MV-4-11 (cell line): ENCODE measurements around the gene MYOCD.

Experiments
- DNase-seq: peaks from one replicate; lab custom pipeline; 2025; lab: John Stamatoyannopoulos, UW

MYOCD gene

GRCh38 chr17:12759090-12759489 lies 93.4 kb downstream of the MYOCD start:
- DNase-seq, result no peak

- DNase-seq, result peak; percentile 68
Measured at GRCh38 chr17:12765548-12765947, 99.9 kb downstream of the MYOCD start.

DNA sequence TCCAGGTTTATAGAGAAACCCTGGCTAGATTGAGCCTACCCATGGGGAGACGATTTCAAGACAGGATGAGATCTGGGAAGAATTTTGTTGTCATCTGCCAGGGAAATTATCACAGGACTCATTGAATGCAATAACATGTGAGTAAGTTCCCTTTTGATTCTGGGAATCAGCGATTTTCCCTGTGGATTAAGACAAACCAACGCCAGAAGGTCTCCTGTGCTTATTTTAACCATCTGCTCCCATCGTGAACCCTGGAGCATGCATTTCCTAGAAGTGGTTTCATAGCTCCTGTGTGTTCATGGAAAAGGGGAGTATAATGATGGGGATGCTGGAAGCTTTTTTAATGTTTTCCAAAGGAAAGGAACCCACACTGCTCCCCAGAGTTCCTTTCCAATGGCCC lies 102.6 kb downstream of the MYOCD start:
- DNase-seq, result no peak

- no peak for DNase-seq
Measured at GRCh38 chr17:12769981-12770380, 104.3 kb downstream of the MYOCD start.

GRCh38 chr17:12773153-12773552 lies 107.5 kb downstream of the MYOCD start:
- DNase-seq, result peak; percentile 20

- peak; percentile 36 for DNase-seq
Measured at GRCh38 chr17:12789075-12789480, 123.4 kb downstream of the MYOCD start.

DNA sequence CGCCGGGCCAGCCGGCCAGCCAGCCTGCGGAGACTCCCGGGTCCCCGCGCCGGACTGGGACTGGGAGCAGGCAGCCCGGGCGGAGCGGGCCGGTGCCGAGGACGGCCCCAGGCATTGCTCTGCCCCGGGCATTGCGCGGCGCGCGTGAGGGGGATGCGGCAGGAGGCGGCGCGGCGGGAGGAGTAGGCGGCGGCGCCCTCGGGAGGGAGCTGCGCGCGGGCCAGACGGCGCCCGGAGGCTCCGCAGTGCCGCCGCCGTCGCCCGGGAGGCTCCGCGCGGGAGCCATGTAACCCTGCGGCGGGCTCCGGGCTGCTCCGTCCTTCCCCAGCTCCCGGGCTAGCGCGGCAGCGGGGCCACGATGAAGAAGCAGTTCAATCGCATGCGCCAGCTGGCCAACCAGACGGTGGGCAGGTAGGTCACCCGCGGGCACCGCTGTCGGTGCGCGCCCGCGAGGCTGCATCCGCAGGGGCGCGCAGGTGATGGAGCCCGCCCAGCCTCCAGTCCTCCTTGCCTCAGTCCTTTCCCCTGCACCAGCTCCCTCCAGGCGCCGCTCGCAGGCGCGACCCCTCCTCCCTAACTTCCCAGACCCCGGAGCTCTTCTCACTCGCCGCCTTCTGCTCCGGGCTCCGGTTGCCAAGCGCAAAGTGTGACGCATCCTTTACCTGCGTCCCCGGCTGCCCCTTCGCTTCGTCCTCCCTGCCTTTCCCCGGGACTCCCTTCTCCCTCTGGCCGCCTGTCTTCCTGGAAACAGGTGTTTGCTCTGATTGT lies 124.0 kb downstream of the MYOCD start, which contains the start of gene ARHGAP44:
Gene ARHGAP44 (plus strand): TSS at position 18 of the 768 bp plus-strand sequence. CDS start 341 bp downstream, at position 359.
- DNase-seq, result no peak

- DNase-seq, result no peak
Measured at GRCh38 chr17:12790249-12791106, 124.8 kb downstream of the MYOCD start.

- DNase-seq, result no peak
Measured at GRCh38 chr17:12794919-12795532, 129.3 kb downstream of the MYOCD start.

- no peak for DNase-seq
Measured at GRCh38 chr17:12800855-12801365, 135.2 kb downstream of the MYOCD start.

DNA sequence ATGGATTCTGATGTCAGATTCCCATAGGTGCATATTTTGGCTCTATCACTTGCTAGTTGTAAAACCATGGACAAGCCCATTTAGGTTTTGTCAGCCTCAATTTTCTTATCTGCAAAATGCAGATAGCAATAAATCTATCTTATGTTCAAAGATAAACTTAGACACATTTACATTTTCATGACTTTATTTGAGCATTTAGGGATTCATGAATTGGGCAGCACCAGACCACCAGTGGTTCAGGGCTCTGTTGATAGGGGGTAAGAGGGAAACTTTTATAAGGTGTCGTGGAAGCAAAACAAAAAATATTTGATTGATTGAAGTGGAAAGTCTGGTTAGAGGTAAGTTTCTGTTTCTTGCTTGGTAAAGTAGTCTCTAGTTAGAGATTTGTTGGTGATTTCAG lies 140.9 kb downstream of the MYOCD start:
- no peak for DNase-seq

- no peak for DNase-seq
Measured at GRCh38 chr17:12808723-12809122, 143.0 kb downstream of the MYOCD start.

DNA sequence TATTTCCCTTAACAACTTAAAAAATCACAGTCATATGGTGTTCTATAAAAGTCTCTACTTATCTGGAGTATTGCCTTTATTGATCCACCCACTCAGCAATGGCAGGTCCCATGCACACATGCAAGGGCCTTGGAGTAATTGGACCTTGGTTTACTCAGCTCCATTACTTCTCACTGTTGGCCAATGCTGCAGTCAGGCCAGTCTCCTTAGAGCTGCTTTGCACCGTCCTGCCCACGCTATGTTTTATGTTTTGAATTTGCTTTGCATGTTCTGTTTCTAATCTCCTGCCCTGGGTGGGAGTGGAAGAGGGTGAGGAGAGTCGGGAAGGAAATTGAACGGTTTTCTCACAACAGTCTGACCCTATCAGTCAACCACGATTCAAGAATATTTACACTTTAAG lies 147.2 kb downstream of the MYOCD start:
- DNase-seq, result no peak

GRCh38 chr17:12813664-12814063 lies 148.0 kb downstream of the MYOCD start:
- no peak for DNase-seq

GRCh38 chr17:12814718-12815117 lies 149.0 kb downstream of the MYOCD start:
- DNase-seq, result no peak

DNA sequence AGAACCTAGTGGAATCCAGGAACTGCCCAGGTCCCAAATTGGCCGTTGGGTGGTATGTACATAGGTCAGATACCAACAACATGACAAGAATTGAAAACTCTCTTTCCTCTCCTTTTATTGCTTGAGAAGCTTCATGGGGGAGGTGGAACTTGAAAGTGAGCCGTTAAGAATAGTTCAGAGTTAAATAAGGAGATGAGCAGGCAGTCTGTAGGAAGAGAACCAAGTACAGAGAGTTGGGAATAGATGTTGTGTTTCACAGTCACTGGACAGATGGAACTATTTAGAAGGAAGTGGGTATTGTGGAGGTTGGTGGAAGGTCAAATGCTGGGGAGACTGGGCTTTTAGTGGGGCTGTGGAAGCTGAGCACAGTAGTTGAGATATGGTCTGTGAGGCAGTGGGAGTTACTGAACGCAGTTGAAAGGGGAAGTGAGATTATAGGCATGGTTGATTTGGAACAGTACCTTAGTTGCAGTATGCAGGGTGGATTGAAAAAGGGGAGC lies 150.0 kb downstream of the MYOCD start:
- peak; percentile 96 for DNase-seq
